Erythroblast (primary cell): ENCODE results near the gene MAD1L1.

Experiments
- GATA1 ChIP-seq: IDR thresholded peaks from 2 replicates; pipeline ENCODE4 v1.6.1; 2011; ENCODE audit warnings: low read depth, mild to moderate bottlenecking, control low read depth, low read length, moderate library complexity
- POLR2A ChIP-seq: IDR thresholded peaks from 2 replicates; pipeline ENCODE4 v1.6.1; 2011; ENCODE audit warnings: mild to moderate bottlenecking, low read length

- TF ChIP-seq POLR2A (no peak), GATA1 (no peak)
These were observed 278.3 kb downstream of the MAD1L1 start for GRCh38 chr7:1954366-1955004.
